HK-2 (cell line): ENCODE results near the gene LDLRAD4.
"Not testable (repeated sequence)": the region's sequence is repeated elsewhere in the genome, so short reads cannot be mapped to it uniquely, and the experiment has no call there.

Experiments used
- DNase-seq: peaks from one replicate; pipeline ENCODE4 v3.0.0-alpha.2; 2018; ENCODE audit not compliant: unreplicated experiment

LDLRAD4 gene

DNA sequence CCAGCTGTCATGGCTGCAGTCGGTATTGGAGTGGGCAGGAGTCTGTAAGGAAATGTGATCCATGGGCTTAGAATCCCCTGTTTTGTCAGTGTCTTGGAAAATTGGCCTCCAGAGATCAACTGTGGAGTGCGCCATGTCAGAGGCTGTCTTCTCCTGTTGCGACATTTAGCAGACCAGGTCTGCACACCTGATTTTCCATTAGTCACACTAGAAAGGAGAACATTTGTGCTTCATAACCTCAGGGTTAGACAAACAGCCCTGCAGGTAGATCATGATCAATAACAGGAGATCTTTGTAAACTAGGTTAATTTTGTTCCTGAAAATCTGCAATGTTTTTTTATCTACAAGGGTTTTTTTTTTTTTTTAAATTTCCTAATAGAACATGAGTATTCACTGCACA is 28.0 kb downstream of the LDLRAD4 start:
- DNase-seq = no peak

DNA sequence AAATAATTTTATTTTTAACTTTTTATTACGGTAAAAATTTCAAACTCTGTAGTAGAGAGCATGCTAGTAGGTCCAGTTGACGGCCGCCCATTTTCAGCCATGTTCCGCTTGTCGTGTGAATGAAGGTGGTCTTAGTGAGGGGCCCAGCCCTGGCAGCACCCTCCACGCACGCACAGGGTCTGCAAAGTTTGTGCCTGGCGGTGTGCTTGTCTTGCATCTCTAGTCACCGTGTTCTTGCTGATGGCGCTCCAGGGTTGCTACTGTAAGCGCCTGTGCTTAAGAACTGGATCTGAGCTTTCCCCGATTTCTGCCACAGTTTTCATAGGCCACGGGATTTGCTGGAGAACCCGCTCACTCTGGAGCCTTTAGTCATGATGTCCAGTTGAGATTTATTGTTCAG is 28.9 kb downstream of the LDLRAD4 start:
- DNase-seq = no peak

DNA sequence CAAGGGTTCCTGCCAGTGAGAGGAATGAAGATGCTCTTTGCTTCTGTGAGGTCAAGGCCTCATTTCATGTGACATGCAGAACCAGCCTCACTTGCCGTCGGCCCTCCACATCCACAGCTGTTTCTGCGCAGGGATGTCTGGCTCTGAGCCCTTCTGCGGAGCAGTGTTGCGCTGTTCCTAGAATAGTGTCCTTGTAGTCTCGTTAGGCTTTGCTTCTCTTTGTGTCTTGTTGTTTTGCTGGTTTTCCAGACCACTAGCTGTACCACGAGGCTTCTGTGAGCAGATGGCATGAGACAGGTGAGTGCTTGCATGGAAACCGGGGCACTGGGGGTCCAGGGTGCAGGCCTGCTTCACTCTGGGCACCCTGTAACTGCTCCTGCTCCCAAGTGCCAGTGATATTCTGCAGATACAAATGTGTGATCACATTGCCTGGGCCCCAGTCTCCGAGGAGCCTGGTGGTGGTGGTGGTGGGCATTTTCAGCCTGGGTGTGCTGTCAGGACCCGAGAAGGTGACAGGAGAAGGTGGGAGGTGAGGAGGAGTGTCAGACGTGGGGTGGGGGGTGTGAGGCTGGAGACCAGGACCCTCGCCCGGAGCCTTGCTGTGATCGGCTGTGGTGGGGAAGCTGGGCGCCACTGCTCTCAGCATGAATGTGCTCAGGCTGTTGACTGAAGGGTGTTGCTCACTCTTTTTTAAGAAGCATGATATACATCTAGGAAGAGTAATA is 34.3 kb downstream of the LDLRAD4 start:
- DNase-seq = no peak

DNA sequence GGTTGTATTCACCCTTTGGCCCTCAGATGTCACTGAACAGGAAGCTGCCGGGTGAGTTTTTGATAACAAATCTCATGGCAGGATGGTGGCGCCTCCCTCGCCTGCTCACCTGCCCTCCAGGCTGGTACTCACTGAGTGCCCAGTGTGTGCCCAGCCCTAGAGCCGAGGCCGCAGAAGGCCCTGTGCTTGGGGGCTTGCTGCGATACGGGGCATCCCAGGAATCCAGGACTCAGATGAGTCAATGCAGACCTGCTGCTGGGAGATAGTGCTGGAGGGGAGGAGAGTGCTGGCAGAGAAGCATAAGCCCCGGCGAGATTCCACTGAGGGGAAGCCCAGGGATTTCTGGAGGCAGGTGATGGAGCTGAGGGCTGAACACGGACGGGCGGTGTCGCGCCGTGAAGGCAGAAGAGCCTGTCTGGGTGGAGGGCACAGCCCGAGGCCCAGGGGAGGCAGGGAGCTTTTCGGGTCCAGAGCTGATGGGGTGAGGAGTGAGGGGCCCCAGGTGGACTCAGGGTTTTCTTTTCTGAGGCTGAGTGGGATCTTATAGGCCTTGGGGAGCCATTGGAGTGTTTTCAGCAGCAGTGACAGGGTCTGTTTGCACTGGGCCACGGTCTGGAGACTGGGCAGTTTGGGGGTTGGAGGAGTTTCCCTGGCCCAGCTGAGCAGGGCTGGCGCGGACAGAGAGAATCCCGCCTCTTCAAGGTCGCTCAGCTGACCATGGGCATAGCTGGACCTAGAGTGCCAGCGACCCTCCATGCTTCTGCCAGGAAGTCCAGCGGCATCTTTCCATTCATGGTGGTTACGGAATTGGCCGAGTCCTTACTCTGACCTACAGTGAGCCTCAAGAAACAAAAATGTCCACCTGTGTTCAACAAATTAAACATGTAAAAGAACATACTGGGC is 35.5 kb downstream of the LDLRAD4 start:
- DNase-seq = no peak

DNA sequence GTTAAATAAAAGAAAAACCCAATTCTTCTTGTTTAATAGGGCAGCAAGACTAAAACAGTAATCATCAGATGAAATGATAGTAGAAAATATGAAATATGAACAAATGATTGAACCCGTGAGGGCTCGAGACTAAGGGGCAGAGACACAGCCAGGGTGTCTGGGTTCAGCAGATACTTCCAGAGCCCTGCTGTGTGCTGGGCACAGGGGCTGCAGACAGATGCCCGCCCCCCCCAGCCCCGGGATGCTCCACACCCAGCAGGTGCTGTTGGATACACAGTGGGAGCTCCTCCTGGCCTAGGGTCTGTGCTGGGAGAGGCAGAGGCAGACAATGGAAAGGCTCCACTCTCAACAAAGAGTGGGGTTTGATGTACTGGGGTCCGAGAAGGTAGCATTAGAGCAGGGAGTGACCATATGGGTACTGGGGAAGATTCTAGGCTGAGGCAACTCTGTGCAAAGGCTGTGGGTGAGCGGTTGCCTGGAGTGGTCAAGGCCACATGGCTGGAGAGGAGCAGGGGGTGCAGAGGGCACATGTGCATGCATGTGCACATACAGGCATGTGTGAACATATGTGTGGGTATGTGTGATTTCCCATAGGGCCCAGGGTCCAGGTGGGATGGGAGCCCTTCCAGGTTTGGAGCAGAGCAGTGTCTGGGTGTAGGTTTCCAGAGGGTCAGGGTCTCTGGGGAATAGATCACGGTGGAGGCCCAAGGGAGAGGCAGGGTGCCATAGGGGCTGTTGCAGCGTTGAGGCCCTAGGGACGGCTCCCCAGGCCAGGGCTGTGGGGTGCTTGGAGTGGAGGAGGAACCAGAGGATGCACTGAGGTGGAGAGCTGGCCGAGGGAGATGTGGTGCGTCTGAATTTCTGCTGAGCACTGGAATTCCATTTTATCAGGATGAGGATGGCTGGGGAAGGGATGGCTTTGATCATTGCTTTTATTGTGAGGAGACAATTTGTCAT is 36.7 kb downstream of the LDLRAD4 start:
- no peak for DNase-seq

DNA sequence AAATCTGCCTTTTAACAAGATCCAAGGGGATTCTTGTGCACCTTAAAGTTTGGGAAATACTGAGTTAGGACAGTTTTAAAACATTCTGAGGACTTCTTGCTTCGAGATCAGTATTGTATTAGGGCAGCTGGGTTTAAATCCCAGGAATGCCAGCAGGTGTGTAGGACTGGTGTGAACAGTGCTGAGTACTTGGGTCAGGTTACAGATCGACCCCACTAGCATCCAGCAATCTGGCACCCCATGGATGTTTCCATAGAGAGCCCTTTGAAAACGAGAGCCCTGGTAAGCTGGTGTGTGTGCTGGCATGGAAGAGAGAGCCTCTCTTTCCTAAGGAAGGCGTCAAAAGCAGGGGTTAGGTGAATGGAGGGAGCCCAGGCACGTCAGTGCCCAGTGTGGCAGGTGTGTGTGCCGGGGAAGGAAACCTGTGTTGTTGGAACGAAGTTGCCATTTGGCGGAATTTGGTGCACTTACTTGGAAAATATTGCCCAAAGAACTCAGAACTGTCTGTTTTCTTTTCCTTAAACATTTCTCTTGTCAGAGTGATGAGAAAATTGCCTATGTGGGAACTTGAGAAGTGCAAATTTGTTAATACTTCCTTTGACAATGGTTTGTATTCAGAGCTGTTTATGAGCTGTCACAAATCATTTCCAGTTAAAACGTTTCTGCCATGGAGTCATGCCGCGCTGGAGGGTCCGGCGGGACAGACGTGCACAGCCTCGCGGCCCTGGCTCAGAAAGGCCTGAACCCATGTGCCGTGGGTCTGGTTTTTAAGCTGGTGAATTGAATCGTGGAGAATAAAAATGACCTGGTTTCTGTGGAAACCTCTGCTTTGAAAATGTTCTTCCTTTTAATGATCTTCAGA is 38.1 kb downstream of the LDLRAD4 start:
- DNase-seq = no peak

DNA sequence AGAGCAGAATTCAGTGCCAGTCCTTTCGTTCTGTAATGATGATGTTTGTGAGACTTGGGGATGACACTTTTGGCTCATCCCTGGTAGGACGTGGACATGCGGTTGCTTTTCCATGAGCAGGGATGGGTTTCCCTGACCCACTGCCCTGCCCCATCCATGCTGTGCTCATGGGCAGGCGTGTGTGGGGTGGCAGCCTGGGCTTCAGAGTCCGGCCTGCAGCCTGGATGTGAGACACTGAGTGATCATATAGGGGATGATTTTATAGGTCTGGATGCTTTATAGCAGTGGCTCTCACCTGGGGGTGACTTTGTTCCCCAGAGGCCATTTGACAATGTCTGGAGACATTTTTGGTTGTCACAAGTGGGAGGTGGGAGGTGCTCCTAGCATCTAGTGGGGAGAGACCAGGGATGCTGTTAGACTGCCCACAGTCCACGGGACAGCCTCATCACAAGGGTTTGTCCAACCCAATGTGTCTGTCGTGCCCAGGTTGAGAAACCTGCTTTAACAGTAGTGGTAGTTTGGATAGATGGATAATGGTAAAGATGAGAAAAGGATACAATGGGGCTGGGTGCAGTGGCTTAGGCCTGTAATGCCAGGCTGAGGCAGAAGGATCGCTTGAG is 38.9 kb downstream of the LDLRAD4 start:
- DNase-seq = no peak

DNA sequence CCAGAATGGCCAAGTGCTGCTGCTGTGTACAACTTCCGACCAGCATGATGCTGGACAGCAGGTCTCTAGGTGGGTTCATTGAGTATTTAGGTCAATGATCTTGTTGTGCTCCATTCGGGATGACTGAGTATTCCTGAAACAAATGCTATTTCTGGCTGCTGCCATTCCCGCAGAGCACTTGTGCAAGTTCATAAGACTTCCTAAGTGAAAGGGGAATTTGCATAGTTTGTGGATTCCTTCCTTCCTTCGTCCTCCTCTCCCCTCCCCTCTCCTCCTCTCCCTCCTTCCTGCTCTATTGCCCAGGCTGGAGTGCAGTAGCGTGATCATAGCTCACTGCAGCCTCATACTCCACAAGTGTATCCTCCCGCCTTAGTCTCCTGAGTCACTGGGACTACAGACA is 40.4 kb downstream of the LDLRAD4 start:
- DNase-seq = no peak

DNA sequence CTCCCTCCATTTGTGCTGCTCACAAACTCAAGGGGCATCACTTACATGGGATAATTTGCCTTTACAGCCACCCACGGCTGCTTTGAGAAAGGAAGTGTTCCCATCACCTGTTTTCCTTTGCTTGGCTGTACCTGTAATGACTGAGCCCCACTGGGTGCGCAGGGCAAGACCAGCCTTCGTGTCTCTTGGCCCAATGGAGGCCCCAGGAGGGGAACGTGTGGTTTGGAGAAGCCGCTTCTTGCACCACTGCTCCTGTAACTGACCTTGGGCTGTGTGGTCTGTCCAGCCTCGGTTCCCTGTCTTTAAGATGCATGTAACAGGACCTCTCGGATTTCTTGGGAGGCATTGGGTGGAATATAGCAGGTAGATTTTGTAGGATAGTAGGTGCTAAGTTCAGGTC is 41.1 kb downstream of the LDLRAD4 start:
- no peak for DNase-seq

DNA sequence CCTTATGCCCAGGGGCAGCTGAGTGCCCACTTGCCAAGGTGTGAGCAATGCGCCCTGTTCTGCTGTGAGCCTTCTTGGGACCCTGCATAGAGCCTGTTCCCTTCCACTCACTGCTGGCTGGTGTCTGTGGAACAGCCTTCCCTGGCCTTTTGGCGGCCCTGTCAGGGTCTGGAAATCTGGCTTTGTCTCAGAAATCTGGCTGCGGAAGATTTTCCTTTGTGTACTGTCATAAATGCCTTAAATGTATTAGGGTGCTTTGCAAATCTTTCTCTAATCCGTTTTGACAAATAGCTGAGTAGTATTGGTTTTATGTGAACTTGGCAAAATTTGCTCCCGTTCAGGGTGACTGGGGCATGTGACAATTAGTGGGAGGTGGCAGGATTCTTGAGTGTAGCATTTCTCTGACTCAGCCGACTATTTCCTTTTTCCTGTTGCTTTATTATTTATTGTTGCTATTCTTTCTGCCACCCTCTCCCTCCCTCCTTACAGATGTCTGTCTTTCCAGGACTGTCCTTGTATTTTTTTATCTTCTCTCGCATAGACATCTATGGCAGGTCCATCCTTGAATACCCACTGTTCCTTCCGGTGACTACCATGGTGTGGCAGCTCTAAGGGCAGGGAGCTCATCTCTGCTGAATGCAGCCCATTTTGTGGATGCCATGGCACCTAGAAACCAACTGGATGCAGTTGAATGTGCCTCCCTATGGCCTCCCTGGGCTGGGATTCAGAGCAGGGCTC is 41.8 kb downstream of the LDLRAD4 start:
- no peak for DNase-seq

DNA sequence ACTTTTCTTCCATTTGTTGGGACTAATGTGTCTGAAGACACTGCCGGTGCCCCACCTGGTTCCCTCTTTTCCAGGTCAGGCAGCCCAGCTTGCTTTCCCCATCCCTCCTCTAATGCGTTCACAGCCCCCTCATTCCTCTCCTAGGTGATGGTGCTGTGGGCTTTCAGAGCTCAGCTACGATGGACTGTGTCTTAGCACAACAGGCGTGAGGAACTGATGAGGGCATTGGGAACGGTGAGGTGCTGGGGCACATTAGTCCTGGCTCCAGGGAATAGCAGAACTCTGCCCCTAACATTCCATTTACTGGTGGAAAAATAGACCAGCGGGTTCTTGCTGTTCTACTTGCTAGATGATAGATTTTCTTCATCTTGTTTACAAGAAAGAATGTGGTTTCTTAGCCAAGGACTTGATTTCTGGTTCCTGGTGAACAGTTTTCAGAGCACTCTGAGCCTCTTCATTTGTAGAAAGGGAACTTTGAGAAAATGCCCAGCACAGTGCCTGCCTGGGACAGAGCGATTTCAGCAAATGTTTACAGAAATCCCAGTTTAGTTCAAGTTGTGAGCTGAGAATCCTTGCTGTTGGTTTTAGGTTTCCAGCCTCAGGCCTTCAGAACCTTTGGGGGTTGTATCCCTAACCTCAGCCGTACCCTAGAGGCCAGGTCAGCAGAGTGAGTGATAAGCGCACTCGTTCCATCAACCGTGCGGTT is 42.5 kb downstream of the LDLRAD4 start:
- DNase-seq = no peak

DNA sequence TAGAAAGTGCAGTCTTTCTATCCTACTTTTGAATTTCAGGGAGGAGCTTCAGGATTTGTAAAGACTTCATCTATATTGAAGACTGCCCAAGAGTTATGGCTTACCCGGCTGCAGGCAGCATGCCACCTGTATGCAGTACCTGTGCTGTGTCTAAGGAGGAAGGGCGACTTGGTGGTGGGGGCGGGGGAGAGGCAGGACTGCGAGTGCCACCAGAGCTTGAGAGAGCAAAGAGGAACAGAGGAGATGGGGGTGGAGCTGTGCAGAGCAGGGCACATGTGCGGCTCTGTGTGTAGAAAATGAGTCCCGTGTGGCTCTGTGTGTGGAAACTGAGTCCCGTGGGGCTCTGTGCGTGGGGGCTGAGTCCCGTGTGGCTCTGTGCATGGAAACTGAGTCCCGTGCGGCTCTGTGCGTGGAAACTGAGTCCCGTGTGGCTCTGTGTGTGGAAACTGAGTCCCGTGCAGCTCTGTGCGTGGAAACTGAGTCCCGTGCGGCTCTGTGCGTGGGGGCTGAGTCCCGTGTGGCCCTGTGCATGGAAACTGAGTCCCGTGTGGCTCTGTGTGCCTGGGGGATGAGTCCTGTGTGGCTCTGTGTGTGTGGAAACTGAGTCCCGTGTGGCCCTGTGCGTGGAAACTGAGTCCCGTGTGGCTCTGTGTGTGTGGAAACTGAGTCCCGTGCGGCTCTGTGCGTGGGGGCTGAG is 43.2 kb downstream of the LDLRAD4 start:
- DNase-seq = no peak

DNA sequence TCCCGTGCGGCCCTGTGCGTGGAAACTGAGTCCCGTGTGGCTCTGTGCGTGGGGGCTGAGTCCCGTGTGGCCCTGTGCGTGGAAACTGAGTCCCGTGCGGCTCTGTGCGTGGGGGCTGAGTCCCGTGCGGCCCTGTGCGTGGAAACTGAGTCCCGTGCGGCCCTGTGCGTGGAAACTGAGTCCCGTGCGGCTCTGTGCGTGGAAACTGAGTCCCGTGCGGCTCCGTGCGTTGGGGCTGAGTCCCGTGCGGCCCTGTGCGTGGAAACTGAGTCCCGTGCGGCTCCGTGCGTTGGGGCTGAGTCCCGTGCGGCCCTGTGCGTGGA is 43.8 kb downstream of the LDLRAD4 start:
- not testable (repeated sequence) for DNase-seq

DNA sequence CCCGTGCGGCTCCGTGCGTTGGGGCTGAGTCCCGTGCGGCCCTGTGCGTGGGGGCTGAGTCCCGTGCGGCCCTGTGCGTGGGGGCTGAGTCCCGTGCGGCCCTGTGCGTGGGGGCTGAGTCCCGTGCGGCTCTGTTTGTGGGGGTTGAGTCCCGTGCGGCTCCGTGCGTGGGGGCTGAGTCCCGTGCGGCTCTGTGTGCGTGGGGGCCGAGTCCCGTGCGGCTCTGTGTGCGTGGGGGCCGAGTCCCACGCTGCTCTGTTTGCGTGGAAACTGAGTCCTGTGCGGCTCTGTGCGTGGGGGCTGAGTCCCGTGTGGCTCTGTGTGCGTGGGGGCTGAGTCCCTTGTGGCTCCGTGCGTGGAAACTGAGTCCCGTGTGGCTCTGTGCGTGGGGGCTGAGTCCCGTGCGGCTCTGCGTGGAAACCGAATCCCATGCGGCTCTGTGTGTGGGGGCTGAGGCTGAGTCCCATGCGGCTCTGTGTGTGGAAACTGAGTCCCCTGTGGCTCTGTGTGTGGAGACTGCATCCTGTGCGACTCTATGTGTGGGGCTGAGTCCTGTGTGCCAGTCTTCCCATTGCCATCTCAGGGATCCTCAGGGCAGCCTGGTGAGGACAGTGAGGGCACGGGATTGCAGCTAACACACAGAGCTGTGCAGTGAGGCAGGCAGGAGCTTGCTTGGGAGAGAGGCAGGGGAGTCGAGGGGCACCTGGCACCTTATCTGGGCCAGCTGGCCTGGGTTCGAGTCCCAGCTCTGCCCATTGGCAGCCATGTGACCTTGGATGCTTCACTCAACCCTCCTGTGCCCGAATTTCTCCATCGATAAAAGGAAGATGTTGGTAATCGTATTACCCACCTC is 44.5 kb downstream of the LDLRAD4 start:
- DNase-seq = no peak

DNA sequence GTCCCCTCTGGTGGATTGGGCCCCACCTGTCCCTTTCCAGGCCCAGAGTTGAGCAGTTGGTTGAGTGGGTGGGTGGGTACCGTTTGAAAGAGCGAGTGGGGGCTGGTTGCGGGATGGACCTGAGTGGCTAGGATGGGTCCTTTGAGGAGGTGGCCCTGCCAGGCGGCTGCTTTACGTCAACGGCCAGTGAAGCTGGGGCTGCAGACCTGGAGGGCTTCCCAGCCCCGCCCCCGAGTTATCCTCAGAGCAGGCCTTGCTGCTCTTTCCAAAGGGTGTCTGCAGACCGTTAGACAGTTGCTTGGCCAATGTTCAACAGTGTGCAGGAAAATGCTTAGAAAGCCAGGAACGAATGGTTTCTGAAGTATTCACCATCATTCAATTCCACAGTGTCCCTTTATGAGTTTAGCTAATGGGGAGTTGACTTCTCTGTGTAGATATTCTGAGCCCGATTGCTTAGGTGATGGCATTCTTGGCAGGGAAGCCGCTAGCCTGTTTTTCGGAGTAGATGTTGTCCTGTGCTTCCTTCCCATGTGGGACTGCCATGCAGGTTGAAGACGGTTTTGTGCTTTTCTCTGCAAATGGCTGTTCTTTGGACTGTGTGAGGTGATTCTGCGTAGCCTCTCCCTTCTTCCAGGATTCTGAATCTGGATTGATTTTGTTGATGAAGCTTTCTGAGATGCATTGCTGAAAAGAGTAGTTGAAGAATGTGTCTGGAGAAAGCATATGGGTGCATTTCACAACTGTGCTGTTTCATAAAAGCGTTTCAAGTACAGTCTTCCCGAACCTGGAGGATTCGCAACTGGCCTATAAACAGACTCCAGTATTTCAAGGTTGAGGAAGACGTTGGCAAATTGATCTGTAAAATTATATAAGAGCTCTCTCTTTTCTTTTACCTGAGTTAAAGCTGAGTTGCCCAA is 45.8 kb downstream of the LDLRAD4 start:
- DNase-seq = no peak

DNA sequence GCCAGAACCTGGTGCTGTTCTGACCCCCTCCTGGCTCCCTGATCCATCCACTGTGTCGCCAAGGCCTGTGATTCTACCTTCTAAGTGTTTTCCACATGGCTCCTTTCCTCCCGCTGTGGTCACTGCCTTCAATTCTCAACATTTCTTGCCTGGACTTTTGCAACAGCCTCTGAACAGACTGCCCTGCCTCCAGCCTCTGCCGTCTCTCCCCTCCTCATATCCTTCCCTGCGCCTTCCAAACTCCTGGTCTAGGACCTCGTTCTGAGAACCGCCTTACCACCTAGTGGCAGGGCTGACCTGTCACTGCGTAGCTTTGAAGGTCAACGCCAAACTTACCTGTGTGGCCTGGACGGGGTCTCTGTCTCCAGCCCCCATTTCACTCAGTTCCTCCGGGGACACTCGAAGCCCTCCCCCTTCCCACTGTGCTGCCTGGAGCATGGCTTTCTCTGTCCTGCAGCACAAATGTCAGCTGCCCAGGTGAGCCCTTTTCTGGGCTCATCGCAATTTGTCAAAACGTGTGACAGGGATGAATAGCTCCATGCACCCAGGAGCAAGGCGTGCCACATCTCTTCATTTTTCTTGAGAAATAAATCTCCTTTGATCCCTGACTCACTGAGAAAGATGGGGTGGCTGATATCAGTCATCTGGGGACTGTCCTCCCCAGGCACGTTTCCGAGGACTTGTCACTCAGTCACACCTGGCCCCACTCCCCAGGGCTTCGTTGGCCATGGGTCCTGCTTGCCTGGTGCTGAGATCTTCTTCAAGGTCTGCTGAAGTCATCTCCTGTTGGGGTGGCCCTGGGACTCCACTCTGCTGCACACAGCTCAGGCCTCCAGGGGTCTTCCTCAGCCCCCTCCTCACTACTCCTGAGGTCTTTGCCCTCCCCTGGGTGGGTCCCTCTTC is 46.7 kb downstream of the LDLRAD4 start:
- DNase-seq = no peak
